ENCODE measurements around the gene NDRG4. TPM values are rescaled to one million over a fixed set of nuclear protein-coding genes. Genes with fewer than 3 reads are reported as not detected.

NDRG4 gene
- total and polyA plus RNA-seq, 8 donors, result 1.9 to 48.7 (median 12.0) TPM

GRCh38 chr16:58518083-58518979, 18.4 kb downstream of the NDRG4 start:
- 65 to 76% (median 69%) methylated on average over 8 of the region's 8 CpGs for WGBS, 5 donors
- Histone ChIP-seq H3K36me3 (peaks cover 55 to 68% (median 67%) of the 10 kb centered on the region in 4 donors), H3K9me3 (no peaks in the 10 kb centered on the region), H3K4me3 (no peak overlapping the region), H3K27ac (no peak overlapping the region), H3K27me3 (no peaks in the 10 kb centered on the region), H3K4me1 (peaks cover 8 to 30% (median 27%) of the 10 kb centered on the region in 4 donors)
- no peak for DNase-seq
- TF ChIP-seq POLR2AphosphoS5 (IDR thresholded peaks at IDR 0.05), result no peak
- no peak for TF ChIP-seq EP300 (IDR thresholded peaks at IDR 0.05)
- intact Hi-C loops (cut with DNase I; ENCODE audit: low total_unique reads), result loop anchor here (10.0 kb wide), 1 partner anchor 146 kb away; no protein-coding TSS in a partner anchor

- H3K4me3 ChIP-seq, result no peak overlapping the region
- DNase-seq, result no peak
- WGBS, 5 donors, result 69 to 92% (median 76%) methylated on average over 1 of the region's 1 CpG
- H3K27ac ChIP-seq, result no peak overlapping the region
- no peaks in the 10 kb centered on the region for H3K9me3 ChIP-seq
- H3K27me3 ChIP-seq, result no peaks in the 10 kb centered on the region
- intact Hi-C loops (cut with DNase I; ENCODE audit: low total_unique reads), result loop anchor here (10.0 kb wide), 1 partner anchor 146 kb away; no protein-coding TSS in a partner anchor
- peaks cover 8 to 25% (median 24%) of the 10 kb centered on the region in 4 donors for H3K4me1 ChIP-seq
- peaks cover 58 to 74% (median 73%) of the 10 kb centered on the region in 4 donors for H3K36me3 ChIP-seq
- TF ChIP-seq POLR2AphosphoS5 (IDR thresholded peaks at IDR 0.05), result no peak
Observed at GRCh38 chr16:58518980-58519368, 19.0 kb downstream of the NDRG4 start.

- Histone ChIP-seq H3K4me3 (no peak overlapping the region), H3K27me3 (no peaks in the 10 kb centered on the region), H3K9me3 (no peaks in the 10 kb centered on the region), H3K4me1 (peaks cover 8 to 18% (median 16%) of the 10 kb centered on the region in 4 donors), H3K36me3 (peaks cover 66 to 81% (median 80%) of the 10 kb centered on the region in 4 donors), H3K27ac (no peak overlapping the region)
- no peak for TF ChIP-seq POLR2A (IDR thresholded peaks at IDR 0.05)
- TF ChIP-seq CTCF (IDR thresholded peaks at IDR 0.05), result no peak
- no peak for TF ChIP-seq EP300 (IDR thresholded peaks at IDR 0.05)
- TF ChIP-seq POLR2AphosphoS5 (IDR thresholded peaks at IDR 0.05), result no peak
- intact Hi-C loops (cut with DNase I; ENCODE audit: low total_unique reads), result loop anchor here (10.0 kb wide), 1 partner anchor 145 kb away; no protein-coding TSS in a partner anchor
- DNase-seq, result no peak
Observed at GRCh38 chr16:58519707-58520106, 19.8 kb downstream of the NDRG4 start.

GRCh38 chr16:58530179-58530578, 30.2 kb downstream of the NDRG4 start:
- TF ChIP-seq POLR2A (IDR thresholded peaks at IDR 0.05) (no peak), POLR2AphosphoS5 (IDR thresholded peaks at IDR 0.05) (no peak), EP300 (IDR thresholded peaks at IDR 0.05) (no peak), CTCF (IDR thresholded peaks at IDR 0.05) (no peak)
- Histone ChIP-seq H3K4me1 (peaks cover 0 to 7% (median 0%) of the 10 kb centered on the region in 4 donors), H3K27me3 (no peaks in the 10 kb centered on the region), H3K9me3 (no peaks in the 10 kb centered on the region), H3K27ac (no peak overlapping the region), H3K4me3 (no peak overlapping the region), H3K36me3 (peaks cover 77 to 100% (median 100%) of the 10 kb centered on the region in 4 donors)
- 82 to 89% (median 87%) methylated on average over 5 of the region's 5 CpGs for WGBS, 5 donors
- DNase-seq, result no peak
- intact Hi-C loops (cut with DNase I; ENCODE audit: low total_unique reads), result no loop called here

- Histone ChIP-seq H3K36me3 (peaks cover 81 to 100% (median 100%) of the 10 kb centered on the region in 4 donors), H3K4me1 (peaks cover 0 to 10% (median 0%) of the 10 kb centered on the region in 4 donors), H3K27ac (no peak overlapping the region)
Observed at GRCh38 chr16:58532414-58532813, 32.5 kb downstream of the NDRG4 start.

More at GRCh38 chr16:58532414-58532813, 32.5 kb downstream of the NDRG4 start:
- intact Hi-C loops (cut with DNase I; ENCODE audit: low total_unique reads), result no loop called here
- no peaks in the 10 kb centered on the region for H3K27me3 ChIP-seq
- 83 to 98% (median 95%) methylated on average over 3 of the region's 3 CpGs for WGBS, 5 donors
- H3K4me3 ChIP-seq, result no peak overlapping the region
- no peaks in the 10 kb centered on the region for H3K9me3 ChIP-seq
- no peak for TF ChIP-seq POLR2A (IDR thresholded peaks at IDR 0.05)
- no peak for TF ChIP-seq POLR2AphosphoS5 (IDR thresholded peaks at IDR 0.05)
- no peak for TF ChIP-seq CTCF (IDR thresholded peaks at IDR 0.05)
- TF ChIP-seq EP300 (IDR thresholded peaks at IDR 0.05), result no peak
- no peak for DNase-seq

All from stomach (tissue), 9 donors.